Spinal cord (tissue), 10 donors: ENCODE measurements around the gene ATXN7. TPM values are rescaled to one million over a fixed set of nuclear protein-coding genes. Genes with fewer than 3 reads are reported as not detected.

Experiments used
- DNase-seq, 6 donors: peaks; one replicate each; pipeline versions ENCODE4 v3.0.0 to v3.0.0-alpha.2; 2013 to 2015; ENCODE audit warnings: low spot score in 6 of 6, low read depth in 4 of 6
- H3K27ac ChIP-seq: one replicate; pipeline ENCODE4 v1.5.1; 2013; ENCODE audit warnings: low read depth, low read length, control low read depth
- H3K27me3 ChIP-seq: one replicate; pipeline ENCODE4 v1.6.1; 2013; ENCODE audit warnings: low read length; ENCODE audit not compliant: control insufficient read depth, insufficient read depth
- H3K36me3 ChIP-seq: one replicate; pipeline ENCODE4 v1.6.1; 2013; ENCODE audit warnings: low read length; ENCODE audit not compliant: control insufficient read depth, insufficient read depth
- H3K4me1 ChIP-seq: one replicate; pipeline ENCODE4 v1.6.1; 2013; ENCODE audit warnings: low read length; ENCODE audit not compliant: control insufficient read depth, insufficient read depth
- H3K4me3 ChIP-seq: one replicate; pipeline ENCODE4 v1.5.1; 2013; ENCODE audit warnings: low read depth, low read length, control low read depth
- H3K9me3 ChIP-seq: one replicate; pipeline ENCODE4 v1.6.1; 2013; ENCODE audit warnings: low read length; ENCODE audit not compliant: control insufficient read depth, insufficient read depth
- WGBS: methylation state at CpG from one replicate; pipeline ENCODE4 v1.1.5; 2013; ENCODE audit warnings: missing lambda C conversion rate; ENCODE audit not compliant: insufficient coverage; 5-methylcytosine and 5-hydroxymethylcytosine counted together
- polyA plus RNA-seq, 2 donors: library from polyadenylated mRNA; unstranded; fragments of 120-200 nt; gene quantifications; one replicate each; pipeline ENCODE4 v1.2.1, GENCODE V29; 2013; ENCODE audit not compliant: insufficient read length in 2 of 2
- total RNA-seq, 2 donors: library from RNA; depleted of rRNA in 1 of 2; stranded (reverse); fragments of 120-200 nt in 1 of 2; fragments of >200 nt in 1 of 2; gene quantifications; one replicate each; pipeline versions ENCODE4 v1.2.3 to v1.2.4, GENCODE V29; 2013 to 2014
- donor health status: healthy.

Gene ATXN7
- total and polyA plus RNA-seq, 4 donors, result 13.8 to 14.9 (median 14.7) TPM

GRCh38 chr3:63842127-63842526 is 21.5 kb upstream of the ATXN7 start:
- DNase-seq, result no peak
- no peak overlapping the region for H3K27ac ChIP-seq
- H3K9me3 ChIP-seq, result no peaks in the 10 kb centered on the region
- no peaks in the 10 kb centered on the region for H3K27me3 ChIP-seq
- no peaks in the 10 kb centered on the region for H3K4me1 ChIP-seq
- no peaks in the 10 kb centered on the region for H3K36me3 ChIP-seq
- H3K4me3 ChIP-seq, result no peak overlapping the region

GRCh38 chr3:63845215-63845614 is 18.5 kb upstream of the ATXN7 start:
- DNase-seq, result no peak
- H3K4me1 ChIP-seq, result no peaks in the 10 kb centered on the region
- no peak overlapping the region for H3K4me3 ChIP-seq
- no peaks in the 10 kb centered on the region for H3K9me3 ChIP-seq
- H3K27me3 ChIP-seq, result no peaks in the 10 kb centered on the region
- WGBS, result 90% methylated on average over 4 of the region's 4 CpGs
- no peak overlapping the region for H3K27ac ChIP-seq
- no peaks in the 10 kb centered on the region for H3K36me3 ChIP-seq

GRCh38 chr3:63847718-63848450 is 15.8 kb upstream of the ATXN7 start:
- Histone ChIP-seq H3K27me3 (no peaks in the 10 kb centered on the region), H3K4me3 (no peak overlapping the region), H3K9me3 (no peaks in the 10 kb centered on the region), H3K4me1 (no peaks in the 10 kb centered on the region), H3K36me3 (no peaks in the 10 kb centered on the region), H3K27ac (no peak overlapping the region)
- 93% methylated on average over 1 of the region's 1 CpG for WGBS
- DNase-seq, result no peak

GRCh38 chr3:63849175-63849574 is 14.5 kb upstream of the ATXN7 start:
- H3K27me3 ChIP-seq, result no peaks in the 10 kb centered on the region
- H3K36me3 ChIP-seq, result no peaks in the 10 kb centered on the region
- WGBS, result no CpG with 5 or more reads among the region's 4 CpGs
- H3K27ac ChIP-seq, result no peak overlapping the region
- H3K4me1 ChIP-seq, result no peaks in the 10 kb centered on the region
- no peak overlapping the region for H3K4me3 ChIP-seq
- DNase-seq, result no peak
- no peaks in the 10 kb centered on the region for H3K9me3 ChIP-seq

GRCh38 chr3:63851287-63851686 is 12.4 kb upstream of the ATXN7 start:
- no peaks in the 10 kb centered on the region for H3K27me3 ChIP-seq
- DNase-seq, result no peak
- no peaks in the 10 kb centered on the region for H3K4me1 ChIP-seq
- H3K9me3 ChIP-seq, result no peaks in the 10 kb centered on the region
- no CpG with 5 or more reads among the region's 3 CpGs for WGBS
- H3K27ac ChIP-seq, result no peak overlapping the region
- H3K36me3 ChIP-seq, result no peaks in the 10 kb centered on the region
- no peak overlapping the region for H3K4me3 ChIP-seq

GRCh38 chr3:63853106-63853505 is 10.6 kb upstream of the ATXN7 start:
- 88% methylated on average over 2 of the region's 4 CpGs for WGBS
- Histone ChIP-seq H3K4me3 (no peak overlapping the region), H3K36me3 (no peaks in the 10 kb centered on the region), H3K27ac (no peak overlapping the region), H3K4me1 (no peaks in the 10 kb centered on the region), H3K27me3 (no peaks in the 10 kb centered on the region), H3K9me3 (no peaks in the 10 kb centered on the region)
- no peak for DNase-seq

- H3K27ac ChIP-seq, result no peak overlapping the region
- no peaks in the 10 kb centered on the region for H3K36me3 ChIP-seq
- H3K4me1 ChIP-seq, result no peaks in the 10 kb centered on the region
- H3K27me3 ChIP-seq, result no peaks in the 10 kb centered on the region
- WGBS, result 80% methylated on average over 1 of the region's 1 CpG
- H3K9me3 ChIP-seq, result no peaks in the 10 kb centered on the region
- H3K4me3 ChIP-seq, result no peak overlapping the region
- no peak for DNase-seq
Measured at GRCh38 chr3:63855333-63855940, 8.2 kb upstream of the ATXN7 start.

GRCh38 chr3:63857311-63857710 is 6.4 kb upstream of the ATXN7 start:
- WGBS, result no CpG with 5 or more reads among the region's 2 CpGs
- DNase-seq, result no peak

GRCh38 chr3:63860776-63861175 is 2.9 kb upstream of the ATXN7 start:
- no CpG with 5 or more reads among the region's 3 CpGs for WGBS
- Histone ChIP-seq H3K27me3 (no peaks in the 10 kb centered on the region), H3K27ac (no peak overlapping the region), H3K4me3 (no peak overlapping the region), H3K36me3 (no peaks in the 10 kb centered on the region), H3K4me1 (peaks cover 7% of the 10 kb centered on the region), H3K9me3 (no peaks in the 10 kb centered on the region)
- no peak for DNase-seq

More at GRCh38 chr3:63857311-63857710, 6.4 kb upstream of the ATXN7 start:
- H3K4me1 ChIP-seq, result peaks cover 3% of the 10 kb centered on the region
- H3K27me3 ChIP-seq, result no peaks in the 10 kb centered on the region
- no peak overlapping the region for H3K4me3 ChIP-seq
- no peaks in the 10 kb centered on the region for H3K9me3 ChIP-seq
- H3K36me3 ChIP-seq, result no peaks in the 10 kb centered on the region
- no peak overlapping the region for H3K27ac ChIP-seq

- Histone ChIP-seq H3K27ac (no peak overlapping the region), H3K4me1 (peaks cover 7% of the 10 kb centered on the region), H3K36me3 (no peaks in the 10 kb centered on the region), H3K4me3 (no peak overlapping the region), H3K9me3 (no peaks in the 10 kb centered on the region), H3K27me3 (no peaks in the 10 kb centered on the region)
- DNase-seq, result no peak
- no CpG with 5 or more reads among the region's 5 CpGs for WGBS
Measured at GRCh38 chr3:63861306-63861705, 2.4 kb upstream of the ATXN7 start.
